ENCODE results near the gene GSG1L. TPM values are rescaled to one million over a fixed set of nuclear protein-coding genes. Genes with fewer than 3 reads are reported as not detected.

GSG1L gene
- total RNA-seq, 2 donors from 2014 or later, result 13.9 to 34.7 TPM

GRCh38 chr16:27759301-27759871, 304.1 kb downstream of the GSG1L start:
- H3K27me3 ChIP-seq, result no peaks in the 10 kb centered on the region
- H3K36me3 ChIP-seq, result peaks cover 38% of the 10 kb centered on the region
- H3K4me3 ChIP-seq, result no peak overlapping the region
- no peak overlapping the region for H3K27ac ChIP-seq
- no peaks in the 10 kb centered on the region for H3K4me1 ChIP-seq
- H3K9me3 ChIP-seq, result peaks cover 0 to 7% of the 10 kb centered on the region in 2 donors
- no peak for DNase-seq (ENCODE audit: low spot score)
- TF ChIP-seq CTCF (IDR thresholded peaks at IDR 0.05), result no peak

- peaks cover 32% of the 10 kb centered on the region for H3K36me3 ChIP-seq
- TF ChIP-seq CTCF (IDR thresholded peaks at IDR 0.05), result no peak
These were observed 305.0 kb downstream of the GSG1L start for GRCh38 chr16:27758544-27758943.

GRCh38 chr16:27756206-27756970, 307.1 kb downstream of the GSG1L start:
- Histone ChIP-seq H3K36me3 (peaks cover 21% of the 10 kb centered on the region), H3K9me3 (no peaks in the 10 kb centered on the region), H3K27ac (no peak overlapping the region), H3K27me3 (no peaks in the 10 kb centered on the region), H3K4me3 (no peak overlapping the region), H3K4me1 (no peaks in the 10 kb centered on the region)
- DNase-seq (ENCODE audit: low spot score), result no peak
- TF ChIP-seq CTCF (IDR thresholded peaks at IDR 0.05), result no peak

More at GRCh38 chr16:27758544-27758943, 305.0 kb downstream of the GSG1L start:
- Histone ChIP-seq H3K27me3 (no peaks in the 10 kb centered on the region), H3K27ac (no peak overlapping the region), H3K9me3 (no peaks in the 10 kb centered on the region), H3K4me3 (no peak overlapping the region), H3K4me1 (no peaks in the 10 kb centered on the region)
- no peak for DNase-seq (ENCODE audit: low spot score)

- no peak for DNase-seq (ENCODE audit: low spot score)
- no peak overlapping the region for H3K27ac ChIP-seq
- no peak for TF ChIP-seq CTCF (IDR thresholded peaks at IDR 0.05)
- H3K27me3 ChIP-seq, result no peaks in the 10 kb centered on the region
- no peaks in the 10 kb centered on the region for H3K4me1 ChIP-seq
- H3K9me3 ChIP-seq, result no peaks in the 10 kb centered on the region
- peaks cover 17% of the 10 kb centered on the region for H3K36me3 ChIP-seq
- no peak overlapping the region for H3K4me3 ChIP-seq
These were observed 308.5 kb downstream of the GSG1L start for GRCh38 chr16:27754788-27755690.

- TF ChIP-seq CTCF (IDR thresholded peaks at IDR 0.05), result no peak
- H3K4me3 ChIP-seq, result no peak overlapping the region
- no peaks in the 10 kb centered on the region for H3K9me3 ChIP-seq
These were observed 310.0 kb downstream of the GSG1L start for GRCh38 chr16:27753563-27753962.

More at GRCh38 chr16:27753563-27753962, 310.0 kb downstream of the GSG1L start:
- no peak for DNase-seq (ENCODE audit: low spot score)
- Histone ChIP-seq H3K36me3 (peaks cover 17% of the 10 kb centered on the region), H3K4me1 (peaks cover 0 to 7% of the 10 kb centered on the region in 2 donors), H3K27me3 (no peaks in the 10 kb centered on the region), H3K27ac (no peak overlapping the region)

Data from right atrium auricular region (tissue), 2 donors.